ENCODE results near the gene WDR59.

- no peak for TF ChIP-seq POLR2A (IDR thresholded peaks at IDR 0.05)
- no peak for TF ChIP-seq EP300 (IDR thresholded peaks at IDR 0.05; ENCODE audit: low read depth)
Measured at GRCh38 chr16:74825016-74825415, 159.9 kb downstream of the WDR59 start.

All from transverse colon (tissue), 1 donor.